K562 (cell line): ENCODE results near the gene R3HDM2. TPM values are rescaled to one million over a fixed set of nuclear protein-coding genes. Genes with fewer than 3 reads are reported as not detected.
A peak's percentile ranks its signal among the peaks of the same experiment; 100 is the strongest.

ENCODE experiments used
- ARHGAP35 ChIP-seq: fragments of 450-650 bp; IDR thresholded peaks from 2 replicates; pipeline ENCODE4 v1.6.1; 2018; ENCODE audit not compliant: partially characterized antibody
- ARID2 ChIP-seq: fragments of 450-650 bp; IDR thresholded peaks from 2 replicates; pipeline ENCODE4 v1.6.1; 2017; ENCODE audit warnings: antibody characterized with exemption, mild to moderate bottlenecking
- ARNT ChIP-seq, 2 experiments: fragments of 450-650 bp; IDR thresholded peaks; 2 replicates each; pipeline ENCODE4 v1.6.1; 2016; ENCODE audit warnings: mild to moderate bottlenecking in 1 of 2
- BDP1 ChIP-seq: IDR thresholded peaks from 3 replicates; pipeline ENCODE4 v1.6.1; 2011; ENCODE audit not compliant: insufficient read length, insufficient read depth
- BRF1 ChIP-seq: IDR thresholded peaks from 3 replicates; pipeline ENCODE4 v1.6.1; 2011; ENCODE audit warnings: borderline replicate concordance, mild to moderate bottlenecking; ENCODE audit not compliant: insufficient read length; ENCODE audit errors: extremely low read depth
- CBFA2T3 ChIP-seq: fragments of 450-650 bp; IDR thresholded peaks from 2 replicates; pipeline ENCODE4 v1.6.1; 2017
- CBX5 ChIP-seq: IDR thresholded peaks from 2 replicates; pipeline ENCODE4 v1.6.1; 2014; ENCODE audit warnings: low read depth, borderline replicate concordance
- CREM ChIP-seq: IDR thresholded peaks from 2 replicates; pipeline ENCODE4 v1.6.1; 2014; ENCODE audit warnings: antibody characterized with exemption, low read depth
- EHMT2 ChIP-seq: fragments of 450-650 bp; IDR thresholded peaks from 2 replicates; pipeline ENCODE4 v1.6.1; 2018; ENCODE audit warnings: antibody characterized with exemption
- FOSL1 ChIP-seq: fragments of 200-800 bp; sonication (Bioruptor generic); conservative IDR thresholded peaks from 2 replicates; pipeline ENCODE4 v1.6.1; 2016; ENCODE audit warnings: missing genetic modification characterization, missing compliant biosample characterization
- HCFC1 ChIP-seq: IDR thresholded peaks from 2 replicates; pipeline ENCODE4 v1.6.1; 2012; ENCODE audit warnings: low read depth, low read length, improper control_type of control experiment
- ILK ChIP-seq: fragments of 450-650 bp; IDR thresholded peaks from 2 replicates; pipeline ENCODE4 v1.6.1; 2016; ENCODE audit warnings: missing genetic modification characterization, low read depth, mild to moderate bottlenecking, missing compliant biosample characterization, moderate library complexity, borderline replicate concordance
- KHSRP ChIP-seq: fragments of 450-650 bp; IDR thresholded peaks from 2 replicates; pipeline ENCODE4 v1.6.1; 2017
- KLF1 ChIP-seq: fragments of 450-650 bp; IDR thresholded peaks from 2 replicates; pipeline ENCODE4 v1.6.1; 2016; ENCODE audit warnings: missing genetic modification characterization, missing compliant biosample characterization
- MXI1 ChIP-seq: IDR thresholded peaks from 2 replicates; pipeline ENCODE4 v1.6.1; 2011; ENCODE audit warnings: low read depth, mild to moderate bottlenecking, improper control_type of control experiment, low read length
- MYBL2 ChIP-seq, 2 experiments: fragments of 450-650 bp in 1 of 2; sonication (generic) in 1 of 2; formaldehyde crosslinking in 1 of 2; IDR thresholded peaks; 2 replicates each; pipeline versions ENCODE4 v1.6.1 to v1.8.1; 2017 to 2022; ENCODE audit warnings: borderline replicate concordance in 1 of 2, inconsistent platforms in 1 of 2, low read depth in 1 of 2, mild to moderate bottlenecking in 1 of 2, missing genetic modification reagents in 1 of 2, moderate library complexity in 1 of 2
- POLR2H ChIP-seq: IDR thresholded peaks from 2 replicates; pipeline ENCODE4 v1.6.1; 2016; ENCODE audit warnings: missing genetic modification characterization, low read depth, mild to moderate bottlenecking, control low read depth, missing compliant biosample characterization, moderate library complexity
- RBM22 ChIP-seq: fragments of 200-400 bp; formaldehyde crosslinking; IDR thresholded peaks from 2 replicates; pipeline ENCODE4 v1.6.1; 2018; ENCODE audit warnings: low read length, low read depth; ENCODE audit not compliant: poor library complexity, severe bottlenecking
- SAFB2 ChIP-seq: fragments of 200-400 bp; formaldehyde crosslinking; IDR thresholded peaks from 2 replicates; pipeline ENCODE4 v1.6.1; 2018; ENCODE audit warnings: borderline replicate concordance, low read length, low read depth, moderate library complexity; ENCODE audit not compliant: severe bottlenecking
- SMAD1 ChIP-seq: fragments of 150-350 bp; IDR thresholded peaks from 2 replicates; pipeline ENCODE4 v1.6.1; 2014; ENCODE audit warnings: low read length, low read depth; ENCODE audit not compliant: partially characterized antibody
- SPI1 ChIP-seq: IDR thresholded peaks from 2 replicates; pipeline ENCODE4 v1.6.1; 2011; ENCODE audit warnings: low read depth, low read length, control low read depth, borderline replicate concordance
- SRSF1 ChIP-seq: fragments of 200-400 bp; formaldehyde crosslinking; IDR thresholded peaks from 2 replicates; pipeline ENCODE4 v1.6.1; 2017; ENCODE audit warnings: mild to moderate bottlenecking, low read depth, low read length, moderate library complexity
- SRSF3 ChIP-seq: fragments of 200-400 bp; formaldehyde crosslinking; IDR thresholded peaks from 2 replicates; pipeline ENCODE4 v1.6.1; 2016; ENCODE audit warnings: mild to moderate bottlenecking, low read length, moderate library complexity; ENCODE audit not compliant: insufficient read depth
- USF1 ChIP-seq: sonication (generic); formaldehyde crosslinking; IDR thresholded peaks from 2 replicates; pipeline ENCODE4 v1.9.0; 2022; ENCODE audit warnings: mild to moderate bottlenecking, missing genetic modification reagents
- ZBTB1 ChIP-seq: sonication (generic); formaldehyde crosslinking; IDR thresholded peaks from 2 replicates; pipeline ENCODE4 v1.8.1; 2023; ENCODE audit warnings: missing genetic modification reagents, low read depth, mild to moderate bottlenecking, borderline replicate concordance
- ZEB2 ChIP-seq: fragments of 450-650 bp; IDR thresholded peaks from 2 replicates; pipeline ENCODE4 v1.6.1; 2016
- ZNF146 ChIP-seq: IDR thresholded peaks from one replicate; pipeline ENCODE4 v1.6.1; 2018; ENCODE audit warnings: missing compliant biosample characterization; ENCODE audit not compliant: unreplicated experiment
- ZNF217 ChIP-seq: sonication (generic); formaldehyde crosslinking; IDR thresholded peaks from 2 replicates; pipeline ENCODE4 v1.8.0; 2022; ENCODE audit warnings: mild to moderate bottlenecking, missing genetic modification reagents
- ZNF583 ChIP-seq: fragments of 250-450 bp; sonication (Bioruptor Pico); IDR thresholded peaks from 2 replicates; pipeline ENCODE4 v1.4.0; 2020
- ZNF830 ChIP-seq: fragments of 250-450 bp; sonication (Bioruptor Pico); IDR thresholded peaks from 2 replicates; pipeline ENCODE4 v1.5.0; 2021; ENCODE audit warnings: mild to moderate bottlenecking
- polyA plus RNA-seq, 8 experiments: library from polyadenylated mRNA; depleted of rRNA in 4 of 8; stranded (reverse) in 5 of 8; unstranded in 3 of 8; fragments of >200 nt; fragmentation: Nextera tagmentation in 2 of 8; fragmentation: Illumina TruSeq in 1 of 8; extraction: Ambion mirVana in 2 of 8; extraction: Trizol in 1 of 8; gene quantifications; 2 replicates each; pipeline versions ENCODE4 v1.2.1 to v1.2.3, GENCODE V29; 2011 to 2014; ENCODE audit warnings: inconsistent platforms in 1 of 8, missing spikeins in 1 of 8
- total RNA-seq, 7 experiments: library from RNA; depleted of rRNA in 6 of 7; stranded (reverse); fragments of >200 nt in 6 of 7; fragmentation: Illumina TruSeq in 2 of 7; extraction: Trizol in 2 of 7; gene quantifications; 2 replicates each; pipeline versions ENCODE4 v1.2.1 to v1.2.3, GENCODE V29; 2011 to 2021; ENCODE audit warnings: low replicate concordance in 1 of 7
- TF ChIP-seq, protein P1 (sequence below), 2 experiments: fragments of 250-450 bp in 1 of 2; fragments of 450-650 bp in 1 of 2; sonication (Bioruptor Pico) in 1 of 2; IDR thresholded peaks; 2 replicates each; pipeline versions ENCODE4 v1.6.1 to v1.8.0; 2016 to 2021; ENCODE audit warnings: mild to moderate bottlenecking in 2 of 2, moderate library complexity in 2 of 2, missing compliant biosample characterization in 1 of 2, missing genetic modification characterization in 1 of 2

Gene R3HDM2
- total and polyA plus RNA-seq, 9 of the 15 experiments (the other 6 are each of a cell fraction or from before 2014, with no cell fraction given), result 3.3 to 18.8 (median 9.0) TPM

- TF ChIP-seq KLF1 (tag), result no peak; the same call in 1 of the 2 replicates
- TF ChIP-seq SRSF1, result no peak
- no peak for TF ChIP-seq KHSRP
- no peak for TF ChIP-seq BRF1
- TF ChIP-seq ILK (tag), result no peak
- TF ChIP-seq ZNF146, result no peak
- TF ChIP-seq CBFA2T3, result no peak
- no peak for TF ChIP-seq SRSF3
- TF ChIP-seq ARHGAP35, result no peak
- TF ChIP-seq CREM, result peak; percentile 52
- TF ChIP-seq SMAD1, result no peak
- no peak for TF ChIP-seq FOSL1
- no peak for TF ChIP-seq MYBL2 (IDR thresholded peaks at IDR 0.05; ENCODE audit: low read depth)
- TF ChIP-seq MYBL2 (CRISPR knock-in tag; IDR thresholded peaks at IDR 0.05; ENCODE audit: borderline replicate concordance), result no peak
- no peak for TF ChIP-seq SAFB2
- peak; percentile 49; the same call in 1 of the 2 replicates for TF ChIP-seq USF1 (CRISPR knock-in tag)
- no peak for TF ChIP-seq ZNF583 (CRISPR knock-in tag)
- no peak for TF ChIP-seq ZNF217 (CRISPR knock-in tag)
- no peak for TF ChIP-seq BDP1
- TF ChIP-seq SPI1, result no peak
- TF ChIP-seq POLR2H (tag), result 0 out of 2 replicates have a peak, but pooled peaks have one; percentile 20
- no peak for TF ChIP-seq ZNF830
- no peak for TF ChIP-seq ZEB2
- TF ChIP-seq MXI1, result no peak
- TF ChIP-seq, protein P1, sequence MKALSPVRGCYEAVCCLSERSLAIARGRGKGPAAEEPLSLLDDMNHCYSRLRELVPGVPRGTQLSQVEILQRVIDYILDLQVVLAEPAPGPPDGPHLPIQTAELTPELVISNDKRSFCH (CRISPR knock-in tag; IDR thresholded peaks at IDR 0.05), result no peak
- TF ChIP-seq, protein P1 (tag; IDR thresholded peaks at IDR 0.05), result 0 out of 2 replicates have a peak, but pooled peaks have one; percentile 14
- TF ChIP-seq EHMT2, result no peak
- TF ChIP-seq HCFC1, result peak; percentile 50
- peak; percentile 62 for TF ChIP-seq RBM22
- TF ChIP-seq ZBTB1, result no peak; the same call in 1 of the 2 replicates
- TF ChIP-seq ARID2, result no peak; the same call in 1 of the 2 replicates
- no peak for TF ChIP-seq ARNT (IDR thresholded peaks at IDR 0.05)
- no peak for TF ChIP-seq CBX5
These were observed 191.8 kb downstream of the R3HDM2 start (continued) for GRCh38 chr12:57238854-57239554.
